ENCODE data around the gene ARHGAP12. TPM values are rescaled to one million over a fixed set of nuclear protein-coding genes. Genes with fewer than 3 reads are reported as not detected.
"Not testable (repeated sequence)": the region's sequence is repeated elsewhere in the genome, so short reads cannot be mapped to it uniquely, and the experiment has no call there.

The ARHGAP12 gene
- 47.2 TPM for polyA plus RNA-seq
- long read RNA-seq, donor 1, partial matches to known transcripts = 0 of 1 reads
- long read RNA-seq, donor 1, other reads (novel, unspliced or antisense) = 0 of 1 reads
- long read RNA-seq, donor 2, full-length matches to known transcripts = 2 of 16 reads
- long read RNA-seq, donor 2, partial matches to known transcripts = 14 of 16 reads
- long read RNA-seq, donor 2, other reads (novel, unspliced or antisense) = 0 of 16 reads
- long read RNA-seq, donor 3 = 0 reads
- long read RNA-seq, donor 4 = 0 reads
- long read RNA-seq, donor 5, partial matches to known transcripts = 0 of 2 reads
- long read RNA-seq, donor 5, other reads (novel, unspliced or antisense) = 0 of 2 reads
- long read RNA-seq, donor 6, full-length matches to known transcripts = 1 of 1 reads
- long read RNA-seq, donor 6, partial matches to known transcripts = 0 of 1 reads
- long read RNA-seq, donor 6, other reads (novel, unspliced or antisense) = 0 of 1 reads
- long read RNA-seq, donor 7 = 0 reads
- long read RNA-seq, donor 8, partial matches to known transcripts = 11 of 13 reads
- long read RNA-seq, donor 8, other reads (novel, unspliced or antisense) = 0 of 13 reads
- long read RNA-seq, donor 9, partial matches to known transcripts = 0 of 2 reads
- long read RNA-seq, donor 9, other reads (novel, unspliced or antisense) = 0 of 2 reads
- long read RNA-seq, donor 10, full-length matches to known transcripts = 1 of 1 reads
- long read RNA-seq, donor 10, partial matches to known transcripts = 0 of 1 reads
- long read RNA-seq, donor 10, other reads (novel, unspliced or antisense) = 0 of 1 reads
- long read RNA-seq, donor 11, partial matches to known transcripts = 0 of 1 reads
- long read RNA-seq, donor 11, other reads (novel, unspliced or antisense) = 0 of 1 reads

DNA sequence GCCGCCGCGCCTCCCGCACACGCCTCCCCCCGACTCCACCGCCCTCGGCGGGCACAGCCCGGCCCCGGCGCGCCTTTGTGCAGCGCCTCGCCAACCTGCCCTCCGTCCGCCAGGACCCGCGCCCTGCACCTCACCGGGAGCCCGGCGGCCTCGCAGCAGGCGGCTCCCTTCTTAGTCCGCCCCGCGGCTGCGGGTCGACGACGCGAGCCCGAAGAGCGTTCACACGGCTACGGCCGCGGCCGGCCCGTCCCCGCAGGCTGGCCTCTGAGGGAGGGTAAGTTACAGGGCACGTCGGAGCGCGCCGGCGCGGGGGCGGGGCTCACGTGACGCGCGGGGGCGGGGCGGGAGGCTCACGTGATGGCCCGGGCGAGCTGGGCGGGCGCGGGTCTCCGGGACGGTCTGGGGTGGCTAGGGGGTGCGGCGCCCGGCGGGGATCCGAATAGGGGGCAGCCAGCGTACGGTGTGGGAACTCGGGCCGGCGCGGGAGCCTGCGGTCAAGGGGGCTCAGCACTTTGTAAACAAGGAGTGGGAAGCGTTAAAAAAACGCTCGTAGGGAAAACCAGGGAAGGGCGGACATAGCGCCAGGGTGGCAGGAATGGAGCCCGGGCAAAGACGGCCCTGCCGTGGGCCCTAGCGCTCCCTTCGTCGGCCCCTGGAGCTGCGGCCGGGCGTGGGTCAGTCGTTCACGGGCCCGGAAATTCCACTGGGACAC lies at the start of gene ARHGAP12:
ARHGAP12 (minus strand) TSS at position 283 of the 712 bp plus-strand sequence. CDS start 19,976 bp downstream, outside the sequence.
- peak within 1 kb of the TSS; percentile 99 for H3K27ac ChIP-seq (ENCODE audit: low read length)
- H3K36me3 ChIP-seq (ENCODE audit: control insufficient read depth, insufficient read depth, low read length) = no peaks in the 10 kb centered on the region
- H3K9me3 ChIP-seq (ENCODE audit: control insufficient read depth, low read depth, low read length) = no peaks in the 10 kb centered on the region
- no peaks in the 10 kb centered on the region for H3K27me3 ChIP-seq (ENCODE audit: control insufficient read depth, insufficient read depth, low read length)
- peaks cover 4% of the 10 kb centered on the region for H3K4me1 ChIP-seq (ENCODE audit: control insufficient read depth, insufficient read depth, low read length)
- peak within 1 kb of the TSS; percentile 87 for H3K4me3 ChIP-seq (ENCODE audit: low read length)
- WGBS (ENCODE audit: insufficient coverage, low lambda C conversion rate) = no CpG with 5 or more reads among the region's 92 CpGs
- DNase-seq = peak; percentile 76 to 92

GRCh38 chr10:31978156-31978483 lies 49.5 kb upstream of the ARHGAP12 start:
- no peaks in the 10 kb centered on the region for H3K36me3 ChIP-seq (ENCODE audit: control insufficient read depth, insufficient read depth, low read length)
- no peak for DNase-seq
- WGBS (ENCODE audit: insufficient coverage, low lambda C conversion rate) = no CpG with 5 or more reads among the region's 2 CpGs

GRCh38 chr10:31977440-31978155 lies 49.0 kb upstream of the ARHGAP12 start:
- H3K27me3 ChIP-seq (ENCODE audit: control insufficient read depth, insufficient read depth, low read length) = no peaks in the 10 kb centered on the region
- DNase-seq = no peak
- no peaks in the 10 kb centered on the region for H3K36me3 ChIP-seq (ENCODE audit: control insufficient read depth, insufficient read depth, low read length)
- H3K27ac ChIP-seq (ENCODE audit: low read length) = no peak overlapping the region
- H3K4me3 ChIP-seq (ENCODE audit: low read length) = no peak overlapping the region
- peaks cover 6% of the 10 kb centered on the region for H3K4me1 ChIP-seq (ENCODE audit: control insufficient read depth, insufficient read depth, low read length)
- 83% methylated on average over 2 of the region's 5 CpGs for WGBS (ENCODE audit: insufficient coverage, low lambda C conversion rate)
- H3K9me3 ChIP-seq (ENCODE audit: control insufficient read depth, low read depth, low read length) = no peaks in the 10 kb centered on the region

More at GRCh38 chr10:31978156-31978483, 49.5 kb upstream of the ARHGAP12 start:
- Histone ChIP-seq H3K27ac (ENCODE audit: low read length) (no peak overlapping the region), H3K4me3 (ENCODE audit: low read length) (no peak overlapping the region), H3K27me3 (ENCODE audit: control insufficient read depth, insufficient read depth, low read length) (no peaks in the 10 kb centered on the region), H3K9me3 (ENCODE audit: control insufficient read depth, low read depth, low read length) (no peaks in the 10 kb centered on the region), H3K4me1 (ENCODE audit: control insufficient read depth, insufficient read depth, low read length) (peaks cover 6% of the 10 kb centered on the region)

DNA sequence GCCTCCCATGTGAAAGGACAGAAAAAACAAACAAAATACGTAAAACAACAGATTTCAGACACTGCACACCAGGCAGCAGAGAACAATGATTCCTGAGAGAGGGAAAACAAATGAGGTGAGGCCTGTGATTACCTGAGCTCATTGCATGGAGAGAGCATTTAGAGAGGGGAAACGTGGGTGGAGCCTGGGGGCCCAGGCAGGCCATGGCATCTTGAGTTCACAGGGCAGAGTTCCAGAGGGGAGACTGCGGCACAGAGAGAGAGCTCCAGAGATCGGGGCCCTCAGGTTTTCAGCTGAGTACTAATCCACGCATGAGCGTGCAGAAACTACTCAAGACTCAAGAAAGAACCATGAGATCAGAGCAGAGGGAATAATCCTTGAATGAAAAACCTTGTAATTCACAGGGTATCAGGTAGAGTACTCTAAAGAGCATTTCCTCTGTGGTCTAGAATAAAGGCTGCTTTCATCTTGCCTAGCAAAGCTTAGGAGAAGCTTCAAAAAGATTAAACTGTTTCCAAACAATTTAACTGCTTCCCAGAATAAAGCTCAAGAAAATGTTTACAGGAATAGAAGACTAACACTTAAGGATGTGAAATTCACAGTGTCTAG lies 46.6 kb upstream of the ARHGAP12 start:
- Histone ChIP-seq H3K36me3 (ENCODE audit: control insufficient read depth, insufficient read depth, low read length) (no peaks in the 10 kb centered on the region), H3K9me3 (ENCODE audit: control insufficient read depth, low read depth, low read length) (no peaks in the 10 kb centered on the region), H3K27me3 (ENCODE audit: control insufficient read depth, insufficient read depth, low read length) (no peaks in the 10 kb centered on the region), H3K4me3 (ENCODE audit: low read length) (no peak overlapping the region), H3K27ac (ENCODE audit: low read length) (no peak overlapping the region), H3K4me1 (ENCODE audit: control insufficient read depth, insufficient read depth, low read length) (peaks cover 6% of the 10 kb centered on the region)
- DNase-seq = peak in 1 of 2 donors; percentile 46
- WGBS (ENCODE audit: insufficient coverage, low lambda C conversion rate) = no CpG with 5 or more reads among the region's 6 CpGs

- 100% methylated on average over 2 of the region's 4 CpGs for WGBS (ENCODE audit: insufficient coverage, low lambda C conversion rate)
- Histone ChIP-seq H3K27ac (ENCODE audit: low read length) (no peak overlapping the region), H3K36me3 (ENCODE audit: control insufficient read depth, insufficient read depth, low read length) (no peaks in the 10 kb centered on the region), H3K4me1 (ENCODE audit: control insufficient read depth, insufficient read depth, low read length) (peaks cover 6% of the 10 kb centered on the region), H3K9me3 (ENCODE audit: control insufficient read depth, low read depth, low read length) (no peaks in the 10 kb centered on the region), H3K4me3 (ENCODE audit: low read length) (no peak overlapping the region), H3K27me3 (ENCODE audit: control insufficient read depth, insufficient read depth, low read length) (no peaks in the 10 kb centered on the region)
- DNase-seq = no peak
Observed at GRCh38 chr10:31974434-31975124, 45.9 kb upstream of the ARHGAP12 start.

GRCh38 chr10:31972519-31973041 lies 43.9 kb upstream of the ARHGAP12 start:
- Histone ChIP-seq H3K4me1 (ENCODE audit: control insufficient read depth, insufficient read depth, low read length) (peaks cover 6% of the 10 kb centered on the region), H3K4me3 (ENCODE audit: low read length) (no peak overlapping the region), H3K36me3 (ENCODE audit: control insufficient read depth, insufficient read depth, low read length) (no peaks in the 10 kb centered on the region), H3K27me3 (ENCODE audit: control insufficient read depth, insufficient read depth, low read length) (no peaks in the 10 kb centered on the region), H3K9me3 (ENCODE audit: control insufficient read depth, low read depth, low read length) (no peaks in the 10 kb centered on the region), H3K27ac (ENCODE audit: low read length) (no peak overlapping the region)
- 40% methylated on average over 1 of the region's 9 CpGs for WGBS (ENCODE audit: insufficient coverage, low lambda C conversion rate)
- DNase-seq = peak in 1 of 2 donors; percentile 26

- not testable (repeated sequence) for H3K4me3 ChIP-seq (ENCODE audit: low read length); H3K36me3 ChIP-seq (ENCODE audit: control insufficient read depth, insufficient read depth, low read length); H3K9me3 ChIP-seq (ENCODE audit: control insufficient read depth, low read depth, low read length); H3K27me3 ChIP-seq (ENCODE audit: control insufficient read depth, insufficient read depth, low read length); H3K27ac ChIP-seq (ENCODE audit: low read length); H3K4me1 ChIP-seq (ENCODE audit: control insufficient read depth, insufficient read depth, low read length)
- peak in 1 of 2 donors; percentile 54 for DNase-seq
- no CpG with 5 or more reads among the region's 32 CpGs for WGBS (ENCODE audit: insufficient coverage, low lambda C conversion rate)
Observed at GRCh38 chr10:31969847-31970246, 41.2 kb upstream of the ARHGAP12 start.

DNA sequence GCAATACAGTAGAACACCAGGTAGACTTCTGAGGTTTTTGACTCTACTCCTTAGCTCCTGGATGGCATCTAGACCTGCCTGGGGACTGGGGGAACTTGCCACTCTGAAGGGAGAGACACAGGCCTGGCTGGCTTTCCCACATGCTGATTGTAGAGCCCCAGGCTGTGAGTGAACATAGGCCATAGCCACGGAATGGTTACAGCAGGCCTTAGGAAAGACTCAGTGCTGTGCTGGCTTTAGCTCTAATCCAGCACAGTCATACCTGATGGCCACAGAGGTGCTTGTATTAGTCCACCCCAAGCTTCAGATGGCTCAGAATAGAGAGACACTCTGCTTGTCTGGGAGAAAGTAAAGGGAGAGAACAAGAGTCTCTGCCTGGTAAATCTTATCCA lies 35.0 kb upstream of the ARHGAP12 start:
- no CpG with 5 or more reads among the region's 1 CpG for WGBS (ENCODE audit: insufficient coverage, low lambda C conversion rate)
- Histone ChIP-seq H3K27ac (ENCODE audit: low read length) (peak overlapping the region; percentile 94), H3K27me3 (ENCODE audit: control insufficient read depth, insufficient read depth, low read length) (no peaks in the 10 kb centered on the region), H3K4me1 (ENCODE audit: control insufficient read depth, insufficient read depth, low read length) (peaks cover 33% of the 10 kb centered on the region), H3K4me3 (ENCODE audit: low read length) (peak overlapping the region; percentile 8), H3K9me3 (ENCODE audit: control insufficient read depth, low read depth, low read length) (no peaks in the 10 kb centered on the region), H3K36me3 (ENCODE audit: control insufficient read depth, insufficient read depth, low read length) (no peaks in the 10 kb centered on the region)
- DNase-seq = no peak
